Activated B cell treated with CpG ODN at 0.5 μM for 24 hours (primary cell): ENCODE measurements around the gene STK40. TPM values are rescaled to one million over a fixed set of nuclear protein-coding genes. Genes with fewer than 3 reads are reported as not detected.

Source experiments
- ATAC-seq: fragments of 200-7000 bp; cut with Tn5 transposase; one replicate; pipeline ENCODE4 v1.10.0; 2021; ENCODE audit warnings: low read depth, mild to moderate bottlenecking, moderate library complexity
- CTCF ChIA-PET: fragments of 350-600 bp; sonication (Branson Sonifier 250); formaldehyde crosslinking; loops from one replicate; lab custom pipeline; 2021; ENCODE audit warnings: antibody characterized with exemption; lab: Charles Lee
- POLR2A ChIA-PET: fragments of 350-600 bp; sonication (Branson Sonifier 250); formaldehyde crosslinking; loops from one replicate; lab custom pipeline; 2021; ENCODE audit warnings: antibody characterized with exemption; lab: Charles Lee
- DNase-seq: peaks from one replicate; pipeline ENCODE4 v3.0.0; 2022
- H3K27ac Mint-ChIP-seq: one replicate; pipeline ENCODE4 v1.8.0; 2020; ENCODE audit warnings: mixed read lengths
- H3K27me3 Mint-ChIP-seq: one replicate; pipeline ENCODE4 v1.8.0; 2021; ENCODE audit warnings: mixed read lengths
- H3K36me3 Mint-ChIP-seq: one replicate; pipeline ENCODE4 v1.8.0; 2021; ENCODE audit warnings: low read depth, mixed read lengths
- H3K4me1 Mint-ChIP-seq: one replicate; pipeline ENCODE4 v1.8.0; 2021; ENCODE audit warnings: mixed read lengths
- H3K4me3 Mint-ChIP-seq: one replicate; pipeline ENCODE4 v1.8.0; 2020; ENCODE audit warnings: mild to moderate bottlenecking, mixed read lengths
- H3K9me3 Mint-ChIP-seq: one replicate; pipeline ENCODE4 v1.8.0; 2020; ENCODE audit warnings: mixed read lengths
- intact Hi-C: fragments of 100-400 bp; cut with micrococcal nuclease; formaldehyde crosslinking; loops from one replicate; pipeline ENCODE4 v1.15.1; 2024
- total RNA-seq: library from RNA; stranded (reverse); gene quantifications from 2 replicates; pipeline ENCODE4 v1.2.3, GENCODE V29; 2022
- TF ChIP-seq, protein P1 (sequence below): fragments of 200-600 bp; IDR thresholded peaks from one replicate; pipeline ENCODE4 v1.8.0; 2022; ENCODE audit warnings: antibody characterized with exemption, mild to moderate bottlenecking

STK40 gene
- total RNA-seq, 1 donor from 2014 or later = 63.7 TPM

DNA sequence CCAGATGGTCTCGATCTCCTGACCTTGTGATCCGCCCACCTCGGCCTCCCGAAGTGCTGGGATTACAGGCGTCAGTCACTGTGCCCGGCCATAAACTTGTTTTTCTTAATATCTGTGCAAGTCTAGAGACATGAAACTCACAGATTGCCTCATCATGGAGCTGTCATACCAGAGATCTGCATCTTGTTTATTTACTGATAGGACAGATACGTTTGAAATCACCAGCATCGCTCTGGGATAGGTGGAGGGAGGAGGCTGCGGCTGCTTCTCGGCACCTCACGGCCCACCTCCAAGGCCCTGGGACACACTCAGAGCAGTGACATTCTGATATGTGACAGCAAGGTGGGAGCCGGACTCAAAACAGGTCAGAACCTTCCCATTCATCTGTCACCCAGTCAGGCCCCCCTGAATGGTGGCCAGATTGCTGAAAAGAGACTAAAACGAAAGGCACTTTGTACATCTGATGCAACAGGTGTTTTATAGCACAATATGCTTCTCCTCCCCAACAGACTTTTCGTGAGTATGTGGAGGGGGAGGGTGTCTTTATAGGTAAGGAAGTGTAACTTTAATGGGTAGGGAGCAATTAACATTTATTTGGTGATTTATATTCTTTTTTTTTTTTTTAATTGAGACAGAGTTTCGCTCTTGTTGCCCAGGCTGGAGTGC is 30.1 kb upstream of the STK40 start:
- ATAC-seq (no peak), DNase-seq (no peak)
- H3K27ac Mint-ChIP-seq = no peak overlapping the region
- TF ChIP-seq, protein P1, sequence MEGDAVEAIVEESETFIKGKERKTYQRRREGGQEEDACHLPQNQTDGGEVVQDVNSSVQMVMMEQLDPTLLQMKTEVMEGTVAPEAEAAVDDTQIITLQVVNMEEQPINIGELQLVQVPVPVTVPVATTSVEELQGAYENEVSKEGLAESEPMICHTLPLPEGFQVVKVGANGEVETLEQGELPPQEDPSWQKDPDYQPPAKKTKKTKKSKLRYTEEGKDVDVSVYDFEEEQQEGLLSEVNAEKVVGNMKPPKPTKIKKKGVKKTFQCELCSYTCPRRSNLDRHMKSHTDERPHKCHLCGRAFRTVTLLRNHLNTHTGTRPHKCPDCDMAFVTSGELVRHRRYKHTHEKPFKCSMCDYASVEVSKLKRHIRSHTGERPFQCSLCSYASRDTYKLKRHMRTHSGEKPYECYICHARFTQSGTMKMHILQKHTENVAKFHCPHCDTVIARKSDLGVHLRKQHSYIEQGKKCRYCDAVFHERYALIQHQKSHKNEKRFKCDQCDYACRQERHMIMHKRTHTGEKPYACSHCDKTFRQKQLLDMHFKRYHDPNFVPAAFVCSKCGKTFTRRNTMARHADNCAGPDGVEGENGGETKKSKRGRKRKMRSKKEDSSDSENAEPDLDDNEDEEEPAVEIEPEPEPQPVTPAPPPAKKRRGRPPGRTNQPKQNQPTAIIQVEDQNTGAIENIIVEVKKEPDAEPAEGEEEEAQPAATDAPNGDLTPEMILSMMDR = no peak
- H3K9me3 Mint-ChIP-seq = peaks cover 4% of the 10 kb centered on the region
- H3K4me1 Mint-ChIP-seq = peaks cover 25% of the 10 kb centered on the region
- intact Hi-C loops = no loop called here
- POLR2A ChIA-PET = no interaction called here
- no peak overlapping the region for H3K4me3 Mint-ChIP-seq
- no peaks in the 10 kb centered on the region for H3K27me3 Mint-ChIP-seq
- H3K36me3 Mint-ChIP-seq = no peaks in the 10 kb centered on the region
- CTCF ChIA-PET = no interaction called here

DNA sequence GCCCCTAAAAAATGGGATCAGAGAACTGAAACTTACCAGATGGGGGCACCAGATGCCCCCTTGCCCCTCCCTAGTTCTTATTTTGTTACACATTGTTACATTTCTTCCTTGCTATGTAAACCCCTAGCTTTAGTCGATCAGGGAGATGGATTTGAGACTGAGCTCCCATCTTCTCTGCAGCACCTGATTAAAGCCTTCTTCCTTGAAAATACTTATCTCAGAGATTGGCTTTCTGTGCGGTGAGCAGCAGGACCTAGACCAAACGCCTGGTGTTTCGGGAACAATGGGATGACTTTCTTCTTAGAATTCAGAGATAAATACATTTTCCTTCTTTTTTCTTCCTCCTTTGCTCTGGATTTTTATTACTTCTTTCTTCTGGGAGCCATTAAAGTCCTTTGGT is 28.7 kb upstream of the STK40 start:
- CTCF ChIA-PET = interaction anchor here (3.2 kb wide), 1 partner anchor 72 kb away, joined by 13 read pairs; no protein-coding TSS in a partner anchor
- Mint-ChIP-seq H3K27ac (no peak overlapping the region), H3K4me1 (peaks cover 24% of the 10 kb centered on the region), H3K4me3 (no peak overlapping the region), H3K9me3 (peaks cover 4% of the 10 kb centered on the region), H3K27me3 (no peaks in the 10 kb centered on the region), H3K36me3 (no peaks in the 10 kb centered on the region)
- POLR2A ChIA-PET = no interaction called here
- intact Hi-C loops = no loop called here
- no peak for DNase-seq
- no peak for ATAC-seq
- TF ChIP-seq, protein P1 = no peak

DNA sequence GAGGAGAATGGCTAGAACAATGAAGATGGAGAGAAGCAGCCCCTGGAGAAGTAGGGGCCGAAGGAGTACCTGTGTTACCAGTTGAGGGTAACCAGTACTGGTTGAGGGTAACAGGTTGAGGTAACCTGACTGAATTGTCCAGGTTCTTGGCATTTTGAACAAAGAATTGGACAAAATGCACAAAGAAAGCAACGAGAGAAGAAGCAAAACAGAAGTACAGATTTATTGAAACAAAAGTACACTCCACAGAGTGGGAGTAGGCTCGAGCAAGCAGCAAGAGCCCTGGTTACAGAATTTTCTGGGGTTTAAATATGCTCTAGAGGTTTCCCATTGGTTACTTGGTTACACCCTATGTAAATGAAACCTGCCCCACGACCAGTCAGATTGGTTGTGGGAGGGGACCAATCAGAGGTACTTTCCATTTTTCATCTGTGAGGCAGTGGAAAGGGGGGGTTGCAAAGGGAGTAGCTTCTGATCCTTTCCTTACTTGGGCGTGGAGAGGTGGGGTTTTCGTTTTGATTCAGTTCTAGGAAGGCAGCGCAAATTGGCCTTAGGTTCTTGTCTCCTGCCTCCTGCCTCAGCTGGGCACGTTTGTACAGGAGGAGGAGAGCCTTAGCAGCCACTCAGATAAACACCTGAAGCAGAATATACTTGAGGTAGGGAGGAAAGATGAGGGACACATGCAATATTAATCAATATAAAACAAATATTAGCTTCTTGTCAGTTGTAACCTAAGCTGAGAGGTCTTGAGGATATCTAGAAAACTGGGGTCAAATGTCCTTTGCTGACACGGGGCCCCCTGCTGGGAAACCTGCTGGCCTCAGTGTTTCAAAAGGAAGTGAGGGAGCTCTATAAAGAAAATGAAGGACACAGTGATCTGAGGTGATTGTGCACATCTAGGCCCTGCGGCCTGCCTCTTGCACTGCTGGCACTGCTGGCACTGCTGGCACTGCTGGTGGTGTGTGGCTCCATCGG is 26.2 kb upstream of the STK40 start:
- Mint-ChIP-seq H3K4me1 (peaks cover 24% of the 10 kb centered on the region), H3K36me3 (no peaks in the 10 kb centered on the region), H3K9me3 (peaks cover 4% of the 10 kb centered on the region), H3K4me3 (no peak overlapping the region), H3K27ac (no peak overlapping the region), H3K27me3 (no peaks in the 10 kb centered on the region)
- peak; percentile 89 for ATAC-seq
- ChIA-PET CTCF (interaction anchor here (1.0 to 3.2 kb wide), 5 partner anchors 12 to 312 kb away, joined by 3 to 13 read pairs (median 4); no protein-coding TSS in a partner anchor), POLR2A (interaction anchor here (0.6 to 3.1 kb wide), 7 partner anchors 10 to 215 kb away, joined by 3 to 26 read pairs (median 6); partner anchors contain the start of genes LSM10 and STK40)
- TF ChIP-seq, protein P1 = no peak
- intact Hi-C loops = no loop called here
- DNase-seq = no peak

DNA sequence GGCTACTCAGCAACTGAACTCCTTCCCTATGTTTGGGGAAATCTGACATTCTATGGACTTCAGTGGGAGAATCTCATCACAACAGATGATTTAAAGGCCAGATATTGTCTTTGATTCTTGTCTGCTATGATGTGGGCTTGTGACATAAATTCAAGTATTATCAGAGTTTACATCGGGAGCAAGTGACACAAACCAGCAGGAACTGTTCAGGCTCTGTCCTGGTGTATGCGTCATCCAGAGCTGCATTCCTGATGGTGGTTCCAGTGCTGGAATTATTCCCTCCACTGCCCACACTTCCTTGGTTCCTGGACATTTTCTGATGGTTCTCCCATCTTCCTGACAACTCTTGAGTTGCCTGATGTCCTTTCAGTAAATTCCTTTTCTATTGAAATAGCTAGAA is 22.8 kb upstream of the STK40 start:
- Mint-ChIP-seq H3K36me3 (no peaks in the 10 kb centered on the region), H3K4me3 (no peak overlapping the region), H3K4me1 (peaks cover 24% of the 10 kb centered on the region), H3K27ac (no peak overlapping the region), H3K27me3 (no peaks in the 10 kb centered on the region), H3K9me3 (peaks cover 4% of the 10 kb centered on the region)
- intact Hi-C loops = no loop called here
- ChIA-PET CTCF (interaction anchor here (0.7 to 0.8 kb wide), 2 partner anchors 11 to 220 kb away, joined by 3 to 5 read pairs; no protein-coding TSS in a partner anchor), POLR2A (no interaction called here)
- ATAC-seq (no peak), DNase-seq (no peak)
- TF ChIP-seq, protein P1 = no peak

DNA sequence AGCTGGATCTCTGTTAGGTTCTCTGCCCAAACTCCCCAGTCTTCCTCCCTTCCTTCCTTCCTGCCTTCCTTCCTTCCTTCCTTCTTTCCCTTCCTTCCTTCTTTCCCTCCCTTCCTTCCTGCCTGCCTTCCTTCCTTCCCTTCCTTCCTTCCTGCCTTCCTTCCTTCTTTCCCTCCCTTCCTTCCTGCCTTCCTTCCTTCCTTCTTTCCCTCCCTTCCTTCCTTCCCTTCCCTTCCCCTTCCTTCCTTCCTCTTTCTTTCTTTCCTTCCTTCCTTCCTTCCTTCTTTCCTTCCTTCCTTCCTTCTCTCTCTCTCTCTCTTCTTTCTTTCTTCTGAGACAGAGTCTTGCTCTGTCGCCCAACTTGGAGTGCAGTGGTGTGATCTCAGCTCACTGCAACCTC is 20.7 kb upstream of the STK40 start:
- ATAC-seq (no peak), DNase-seq (no peak)
- TF ChIP-seq, protein P1 = no peak
- peaks cover 2% of the 10 kb centered on the region for H3K9me3 Mint-ChIP-seq
- H3K27me3 Mint-ChIP-seq = no peaks in the 10 kb centered on the region
- H3K4me1 Mint-ChIP-seq = peaks cover 15% of the 10 kb centered on the region
- peak overlapping the region; percentile 12 for H3K27ac Mint-ChIP-seq
- no peaks in the 10 kb centered on the region for H3K36me3 Mint-ChIP-seq
- intact Hi-C loops = no loop called here
- CTCF ChIA-PET = interaction anchor here (1.3 kb wide), 1 partner anchor 13 kb away, joined by 4 read pairs; no protein-coding TSS in a partner anchor
- POLR2A ChIA-PET = interaction anchor here (1.4 kb wide), 1 partner anchor 9 kb away, joined by 4 read pairs; the partner anchor contains the start of gene LSM10
- H3K4me3 Mint-ChIP-seq = no peak overlapping the region
